Ishikawa (cell line): ENCODE results near the gene PTPRN2.

Experiments
- CEBPB ChIP-seq: IDR thresholded peaks from 2 replicates; pipeline ENCODE4 v1.6.1; 2012
- CREB1 ChIP-seq: IDR thresholded peaks from 2 replicates; pipeline ENCODE4 v1.6.1; 2012; ENCODE audit warnings: low read depth
- EGR1 ChIP-seq: IDR thresholded peaks from 2 replicates; pipeline ENCODE4 v1.6.1; 2012
- EP300 ChIP-seq: IDR thresholded peaks from 2 replicates; pipeline ENCODE4 v1.6.1; 2012; ENCODE audit warnings: borderline replicate concordance
- FOXM1 ChIP-seq: IDR thresholded peaks from 2 replicates; pipeline ENCODE4 v1.6.1; 2012; ENCODE audit warnings: low read depth, borderline replicate concordance
- NFIC ChIP-seq: IDR thresholded peaks from 2 replicates; pipeline ENCODE4 v1.6.1; 2012
- RAD21 ChIP-seq: IDR thresholded peaks from 2 replicates; pipeline ENCODE4 v1.6.1; 2012; ENCODE audit warnings: low read depth
- TAF1 ChIP-seq: IDR thresholded peaks from 2 replicates; pipeline ENCODE4 v1.6.1; 2012; ENCODE audit warnings: low read depth, mild to moderate bottlenecking
- TCF12 ChIP-seq: IDR thresholded peaks from 2 replicates; pipeline ENCODE4 v1.6.1; 2012; ENCODE audit warnings: low read depth
- TEAD4 ChIP-seq: IDR thresholded peaks from 2 replicates; pipeline ENCODE4 v1.6.1; 2012
- USF1 ChIP-seq: IDR thresholded peaks from 2 replicates; pipeline ENCODE4 v1.6.1; 2012
- YY1 ChIP-seq: IDR thresholded peaks from 2 replicates; pipeline ENCODE4 v1.6.1; 2012; ENCODE audit warnings: low read depth
- ZBTB7A ChIP-seq: IDR thresholded peaks from 2 replicates; pipeline ENCODE4 v1.6.1; 2012; ENCODE audit warnings: low read depth
- TF ChIP-seq, protein P1 (sequence below): IDR thresholded peaks from 2 replicates; pipeline ENCODE4 v1.6.1; 2012; ENCODE audit warnings: low read depth, mild to moderate bottlenecking
- TF ChIP-seq, protein P2 (sequence below): IDR thresholded peaks from 2 replicates; pipeline ENCODE4 v1.6.1; 2012

The PTPRN2 gene

GRCh38 chr7:157604661-157605381 lies 982.8 kb downstream of the PTPRN2 start:
- no peak for TF ChIP-seq USF1
- no peak for TF ChIP-seq TCF12
- TF ChIP-seq EGR1 = no peak
- no peak for TF ChIP-seq NFIC
- no peak for TF ChIP-seq CREB1
- TF ChIP-seq, protein P1, sequence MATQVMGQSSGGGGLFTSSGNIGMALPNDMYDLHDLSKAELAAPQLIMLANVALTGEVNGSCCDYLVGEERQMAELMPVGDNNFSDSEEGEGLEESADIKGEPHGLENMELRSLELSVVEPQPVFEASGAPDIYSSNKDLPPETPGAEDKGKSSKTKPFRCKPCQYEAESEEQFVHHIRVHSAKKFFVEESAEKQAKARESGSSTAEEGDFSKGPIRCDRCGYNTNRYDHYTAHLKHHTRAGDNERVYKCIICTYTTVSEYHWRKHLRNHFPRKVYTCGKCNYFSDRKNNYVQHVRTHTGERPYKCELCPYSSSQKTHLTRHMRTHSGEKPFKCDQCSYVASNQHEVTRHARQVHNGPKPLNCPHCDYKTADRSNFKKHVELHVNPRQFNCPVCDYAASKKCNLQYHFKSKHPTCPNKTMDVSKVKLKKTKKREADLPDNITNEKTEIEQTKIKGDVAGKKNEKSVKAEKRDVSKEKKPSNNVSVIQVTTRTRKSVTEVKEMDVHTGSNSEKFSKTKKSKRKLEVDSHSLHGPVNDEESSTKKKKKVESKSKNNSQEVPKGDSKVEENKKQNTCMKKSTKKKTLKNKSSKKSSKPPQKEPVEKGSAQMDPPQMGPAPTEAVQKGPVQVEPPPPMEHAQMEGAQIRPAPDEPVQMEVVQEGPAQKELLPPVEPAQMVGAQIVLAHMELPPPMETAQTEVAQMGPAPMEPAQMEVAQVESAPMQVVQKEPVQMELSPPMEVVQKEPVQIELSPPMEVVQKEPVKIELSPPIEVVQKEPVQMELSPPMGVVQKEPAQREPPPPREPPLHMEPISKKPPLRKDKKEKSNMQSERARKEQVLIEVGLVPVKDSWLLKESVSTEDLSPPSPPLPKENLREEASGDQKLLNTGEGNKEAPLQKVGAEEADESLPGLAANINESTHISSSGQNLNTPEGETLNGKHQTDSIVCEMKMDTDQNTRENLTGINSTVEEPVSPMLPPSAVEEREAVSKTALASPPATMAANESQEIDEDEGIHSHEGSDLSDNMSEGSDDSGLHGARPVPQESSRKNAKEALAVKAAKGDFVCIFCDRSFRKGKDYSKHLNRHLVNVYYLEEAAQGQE = no peak
- TF ChIP-seq TAF1 = no peak

- TF ChIP-seq CREB1 (no peak), EP300 (no peak), ZBTB7A (no peak), NFIC (no peak), EGR1 (no peak), RAD21 (no peak), CEBPB (no peak), TEAD4 (no peak), TAF1 (no peak), TCF12 (no peak)
Measured at GRCh38 chr7:157603716-157604115, 983.9 kb downstream of the PTPRN2 start.

DNA sequence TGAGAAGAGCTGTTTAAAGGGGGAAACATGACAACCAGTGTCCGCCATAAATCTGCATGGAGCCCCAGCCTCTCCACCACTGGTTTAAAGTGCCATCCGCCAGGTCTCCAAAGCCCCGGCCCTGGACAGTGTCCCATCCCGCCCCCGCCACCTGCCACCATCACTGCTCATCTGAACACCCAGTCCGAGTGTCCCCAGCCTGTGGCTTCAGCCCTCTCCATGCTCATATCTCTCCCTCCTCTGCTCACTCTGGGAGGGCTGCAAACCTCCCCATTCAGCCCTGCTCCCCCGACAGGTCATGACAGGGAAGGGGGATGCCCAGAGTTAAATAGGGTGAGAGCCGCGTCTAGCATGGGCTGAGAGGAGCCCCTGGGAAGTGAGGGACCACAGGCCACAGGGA lies 984.6 kb downstream of the PTPRN2 start:
- TF ChIP-seq, protein P1 = no peak
- TF ChIP-seq, protein P2, sequence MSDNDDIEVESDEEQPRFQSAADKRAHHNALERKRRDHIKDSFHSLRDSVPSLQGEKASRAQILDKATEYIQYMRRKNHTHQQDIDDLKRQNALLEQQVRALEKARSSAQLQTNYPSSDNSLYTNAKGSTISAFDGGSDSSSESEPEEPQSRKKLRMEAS = no peak
- TF ChIP-seq TEAD4 (no peak), TAF1 (no peak), USF1 (no peak), FOXM1 (no peak), ZBTB7A (no peak), CREB1 (no peak), EGR1 (no peak), NFIC (no peak), YY1 (no peak), EP300 (no peak), RAD21 (no peak), CEBPB (no peak), TCF12 (no peak)

GRCh38 chr7:157602581-157602980 lies 985.0 kb downstream of the PTPRN2 start:
- TF ChIP-seq, protein P1 = no peak
- TF ChIP-seq NFIC (no peak), YY1 (no peak), EP300 (no peak), CEBPB (no peak)
- TF ChIP-seq, protein P2 = no peak

DNA sequence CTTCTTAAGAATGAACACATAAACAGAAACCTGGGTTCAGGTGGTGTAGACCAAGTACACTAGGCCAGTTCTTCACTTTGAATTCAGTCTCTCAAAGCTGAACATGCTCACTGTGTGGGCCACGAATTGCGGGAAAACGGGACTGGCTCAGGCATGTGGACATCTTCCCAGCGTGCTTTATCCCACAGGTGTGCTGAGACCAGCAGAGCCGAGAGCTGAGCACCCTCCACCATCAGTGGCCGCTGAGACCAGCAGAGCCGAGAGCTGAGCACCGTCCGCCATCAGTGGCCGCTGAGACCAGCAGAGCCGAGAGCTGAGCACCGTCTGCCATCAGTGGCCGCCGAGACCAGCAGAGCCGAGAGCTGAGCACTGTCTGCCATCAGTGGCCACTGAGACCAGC lies 985.5 kb downstream of the PTPRN2 start:
- TF ChIP-seq, protein P2 = no peak
- TF ChIP-seq YY1 = no peak
- TF ChIP-seq FOXM1 = no peak
- TF ChIP-seq CEBPB = no peak
- TF ChIP-seq CREB1 = no peak
- TF ChIP-seq USF1 = no peak
- TF ChIP-seq, protein P1 = no peak
- TF ChIP-seq EP300 = no peak
- TF ChIP-seq TAF1 = no peak
- no peak for TF ChIP-seq TCF12
- TF ChIP-seq NFIC = no peak
